Effector memory CD4-positive, alpha-beta T cell (primary cell): ENCODE results near the gene SLC6A8.

ENCODE experiments used
- DNase-seq, 3 donors: peaks; one replicate each; pipeline ENCODE4 v3.0.0-alpha.2; 2020
- H3K27ac ChIP-seq: 2 replicates; pipeline ENCODE4 v1.7.0; 2013; ENCODE audit warnings: mild to moderate bottlenecking, low read length, moderate library complexity; ENCODE audit not compliant: insufficient read depth, poor library complexity, severe bottlenecking
- H3K27me3 ChIP-seq: replicated peaks from 2 replicates; pipeline ENCODE4 v1.7.0; 2013; ENCODE audit warnings: mild to moderate bottlenecking, low read length; ENCODE audit not compliant: insufficient read depth, control insufficient read depth, poor library complexity, severe bottlenecking
- H3K36me3 ChIP-seq: 2 replicates; pipeline ENCODE4 v1.7.0; 2013; ENCODE audit warnings: mild to moderate bottlenecking, low read length, moderate library complexity; ENCODE audit not compliant: control insufficient read depth, insufficient read depth
- H3K4me1 ChIP-seq: 2 replicates; pipeline ENCODE4 v1.7.0; 2013; ENCODE audit warnings: low read length, mild to moderate bottlenecking; ENCODE audit not compliant: control insufficient read depth, insufficient read depth, poor library complexity, severe bottlenecking
- H3K4me3 ChIP-seq: 2 replicates; pipeline ENCODE4 v1.7.0; 2013; ENCODE audit warnings: low read length, low read depth, mild to moderate bottlenecking; ENCODE audit not compliant: insufficient read depth, poor library complexity, severe bottlenecking
- H3K9me3 ChIP-seq: 2 replicates; pipeline ENCODE4 v1.7.0; 2013; ENCODE audit warnings: mild to moderate bottlenecking, low read length, moderate library complexity; ENCODE audit not compliant: control insufficient read depth

The SLC6A8 gene

GRCh38 chrX:153732401-153732800 is 44.7 kb downstream of the SLC6A8 start:
- no peaks in the 10 kb centered on the region for H3K36me3 ChIP-seq
- peaks cover 1% of the 10 kb centered on the region for H3K4me1 ChIP-seq
- no peak overlapping the region for H3K4me3 ChIP-seq
- H3K27ac ChIP-seq: no peak overlapping the region
- H3K9me3 ChIP-seq: no peaks in the 10 kb centered on the region
- no peak for DNase-seq
- no peaks in the 10 kb centered on the region for H3K27me3 ChIP-seq

GRCh38 chrX:153733651-153734240 is 46.0 kb downstream of the SLC6A8 start:
- Histone ChIP-seq H3K4me1 (no peaks in the 10 kb centered on the region), H3K36me3 (no peaks in the 10 kb centered on the region), H3K9me3 (no peaks in the 10 kb centered on the region), H3K27me3 (no peaks in the 10 kb centered on the region), H3K4me3 (no peak overlapping the region), H3K27ac (no peak overlapping the region)
- no peak for DNase-seq

- Histone ChIP-seq H3K36me3 (no peaks in the 10 kb centered on the region), H3K27me3 (no peaks in the 10 kb centered on the region), H3K4me3 (no peak overlapping the region), H3K9me3 (no peaks in the 10 kb centered on the region), H3K27ac (no peak overlapping the region), H3K4me1 (peaks cover 5% of the 10 kb centered on the region)
- no peak for DNase-seq
Measured at GRCh38 chrX:153734871-153735270, 47.1 kb downstream of the SLC6A8 start.

GRCh38 chrX:153735274-153735673 is 47.5 kb downstream of the SLC6A8 start:
- no peaks in the 10 kb centered on the region for H3K36me3 ChIP-seq
- H3K27me3 ChIP-seq: no peaks in the 10 kb centered on the region
- no peak for DNase-seq
- no peak overlapping the region for H3K27ac ChIP-seq
- H3K9me3 ChIP-seq: no peaks in the 10 kb centered on the region
- no peak overlapping the region for H3K4me3 ChIP-seq
- peaks cover 9% of the 10 kb centered on the region for H3K4me1 ChIP-seq

- H3K9me3 ChIP-seq: no peaks in the 10 kb centered on the region
- H3K27me3 ChIP-seq: no peaks in the 10 kb centered on the region
- no peak overlapping the region for H3K27ac ChIP-seq
Measured at GRCh38 chrX:153736071-153736820, 48.5 kb downstream of the SLC6A8 start.

DNA sequence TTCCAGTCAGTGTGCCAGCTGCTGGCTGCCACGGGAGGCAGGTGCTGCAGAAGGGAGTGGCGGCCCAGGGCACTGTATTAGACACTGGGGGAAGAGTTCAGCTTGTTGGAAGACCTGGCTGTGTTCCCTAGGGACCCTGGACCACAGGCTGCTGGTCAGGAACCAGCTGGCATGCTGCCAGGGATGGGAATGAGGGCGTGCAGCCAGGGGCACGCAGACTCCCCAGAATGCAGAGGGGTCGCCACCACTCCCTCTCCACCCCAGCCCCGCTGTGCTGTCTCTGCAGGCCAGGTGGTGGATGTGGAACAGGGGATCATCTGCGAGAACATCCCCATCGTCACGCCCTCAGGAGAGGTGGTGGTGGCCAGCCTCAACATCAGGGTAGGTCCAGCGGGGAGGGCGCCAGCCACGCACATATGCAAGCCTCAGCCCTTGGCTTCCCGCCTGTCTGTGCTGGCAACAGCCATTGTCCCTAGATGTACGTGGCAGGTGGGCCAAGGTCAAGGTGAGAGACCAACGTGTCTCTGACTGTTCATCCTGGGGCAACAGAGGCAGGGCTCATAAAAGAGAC is 49.2 kb downstream of the SLC6A8 start:
- Histone ChIP-seq H3K27ac (no peak overlapping the region), H3K27me3 (no peaks in the 10 kb centered on the region), H3K4me3 (no peak overlapping the region), H3K4me1 (peaks cover 15% of the 10 kb centered on the region), H3K36me3 (no peaks in the 10 kb centered on the region), H3K9me3 (no peaks in the 10 kb centered on the region)
- no peak for DNase-seq

More at GRCh38 chrX:153736071-153736820, 48.5 kb downstream of the SLC6A8 start:
- no peak for DNase-seq
- Histone ChIP-seq H3K4me1 (peaks cover 15% of the 10 kb centered on the region), H3K4me3 (no peak overlapping the region), H3K36me3 (no peaks in the 10 kb centered on the region)

- Histone ChIP-seq H3K4me1 (peaks cover 15% of the 10 kb centered on the region), H3K4me3 (no peak overlapping the region), H3K27ac (no peak overlapping the region), H3K27me3 (no peaks in the 10 kb centered on the region), H3K9me3 (no peaks in the 10 kb centered on the region), H3K36me3 (no peaks in the 10 kb centered on the region)
- no peak for DNase-seq
Measured at GRCh38 chrX:153738056-153738605, 50.4 kb downstream of the SLC6A8 start.

DNA sequence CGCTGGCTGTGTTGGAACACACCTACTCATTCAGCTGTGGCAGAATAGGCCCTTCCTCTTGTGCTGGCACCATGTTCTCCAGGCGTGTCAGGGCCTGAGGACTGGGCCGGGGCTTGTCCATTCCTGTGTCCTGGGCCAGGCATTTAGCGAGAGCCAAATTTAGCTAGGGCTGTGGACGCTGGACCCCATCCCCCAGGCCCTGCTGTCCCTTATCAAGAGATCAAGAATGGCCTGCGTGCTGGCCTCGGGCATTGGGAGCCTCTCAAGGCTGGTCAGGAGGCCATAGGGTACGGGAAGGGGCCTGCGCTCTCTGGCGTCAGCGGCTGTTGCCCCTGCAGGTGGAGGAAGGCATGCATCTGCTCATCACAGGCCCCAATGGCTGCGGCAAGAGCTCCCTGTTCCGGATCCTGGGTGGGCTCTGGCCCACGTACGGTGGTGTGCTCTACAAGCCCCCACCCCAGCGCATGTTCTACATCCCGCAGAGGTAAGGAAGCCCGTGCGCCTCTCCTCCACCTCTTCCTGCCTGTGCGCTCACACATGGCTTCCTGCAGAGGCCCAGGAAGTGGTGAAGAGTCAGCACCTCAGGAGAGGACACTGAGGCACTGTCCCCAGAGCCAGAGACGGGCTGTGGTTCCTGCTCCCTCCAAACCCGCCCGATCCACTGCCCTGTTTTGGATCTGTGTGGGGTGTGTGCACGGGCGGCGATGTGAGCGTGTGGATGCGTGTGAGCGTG is 52.2 kb downstream of the SLC6A8 start:
- no peak for DNase-seq
- Histone ChIP-seq H3K27me3 (no peaks in the 10 kb centered on the region), H3K36me3 (no peaks in the 10 kb centered on the region), H3K4me1 (peaks cover 15% of the 10 kb centered on the region), H3K27ac (no peak overlapping the region), H3K9me3 (no peaks in the 10 kb centered on the region), H3K4me3 (peak overlapping the region; percentile 22)

- no peaks in the 10 kb centered on the region for H3K36me3 ChIP-seq
- H3K4me3 ChIP-seq: no peak overlapping the region
- peaks cover 15% of the 10 kb centered on the region for H3K4me1 ChIP-seq
- H3K9me3 ChIP-seq: no peaks in the 10 kb centered on the region
- DNase-seq: no peak
- no peaks in the 10 kb centered on the region for H3K27me3 ChIP-seq
- no peak overlapping the region for H3K27ac ChIP-seq
Measured at GRCh38 chrX:153740631-153741222, 53.0 kb downstream of the SLC6A8 start.
